ENCODE data around the gene PACSIN2. TPM values are rescaled to one million over a fixed set of nuclear protein-coding genes. Genes with fewer than 3 reads are reported as not detected.

Gene PACSIN2
- total RNA-seq, 1 experiment from 2014 or later: 70.5 TPM

DNA sequence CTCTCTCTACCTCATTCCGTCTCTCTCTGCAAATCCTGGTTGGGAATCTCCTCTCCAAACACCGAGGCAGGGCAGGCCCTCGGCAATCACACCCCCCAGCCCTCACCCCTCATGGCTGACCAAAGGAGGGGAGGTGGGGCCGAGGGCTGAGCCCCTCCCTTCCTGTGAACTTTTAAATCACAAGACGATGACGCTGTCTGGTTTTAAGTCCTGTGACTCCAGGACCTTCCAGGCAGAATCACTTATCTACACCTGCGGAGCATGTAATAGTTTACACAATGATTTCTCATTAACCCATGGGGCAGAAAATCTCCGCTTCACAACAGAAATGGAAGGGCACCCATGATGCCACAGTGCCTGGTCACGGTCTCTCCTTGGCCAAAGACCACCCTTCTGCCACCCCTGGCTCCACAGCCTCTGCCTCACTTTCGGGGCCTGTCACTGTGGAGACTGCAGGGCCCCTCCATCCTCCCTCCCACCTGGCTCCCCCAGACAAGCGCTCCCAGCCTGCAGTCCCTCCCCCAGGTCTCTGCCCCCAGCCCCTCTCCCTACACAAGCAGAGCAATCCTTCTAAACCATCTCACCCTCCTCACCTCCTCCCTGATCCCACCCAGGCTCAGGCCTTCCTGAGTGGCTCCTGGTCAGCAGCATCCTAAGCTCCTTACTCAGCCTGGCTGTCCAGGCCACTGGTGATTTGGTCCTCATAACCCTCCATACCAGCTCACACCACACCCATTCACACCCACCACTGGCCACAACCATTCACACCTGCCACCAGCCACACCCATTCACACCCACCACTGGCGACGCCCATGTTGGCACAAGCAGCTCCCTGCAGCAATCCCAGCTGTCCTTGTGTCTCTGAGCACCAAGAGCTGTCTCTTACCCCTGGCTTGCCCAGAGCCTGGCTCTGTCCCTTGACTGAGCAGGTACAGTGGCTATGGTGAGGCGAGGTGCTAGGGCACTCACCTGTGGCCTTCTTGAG is 127.1 kb downstream of the PACSIN2 start (continued):
- TF ChIP-seq, protein P1, sequence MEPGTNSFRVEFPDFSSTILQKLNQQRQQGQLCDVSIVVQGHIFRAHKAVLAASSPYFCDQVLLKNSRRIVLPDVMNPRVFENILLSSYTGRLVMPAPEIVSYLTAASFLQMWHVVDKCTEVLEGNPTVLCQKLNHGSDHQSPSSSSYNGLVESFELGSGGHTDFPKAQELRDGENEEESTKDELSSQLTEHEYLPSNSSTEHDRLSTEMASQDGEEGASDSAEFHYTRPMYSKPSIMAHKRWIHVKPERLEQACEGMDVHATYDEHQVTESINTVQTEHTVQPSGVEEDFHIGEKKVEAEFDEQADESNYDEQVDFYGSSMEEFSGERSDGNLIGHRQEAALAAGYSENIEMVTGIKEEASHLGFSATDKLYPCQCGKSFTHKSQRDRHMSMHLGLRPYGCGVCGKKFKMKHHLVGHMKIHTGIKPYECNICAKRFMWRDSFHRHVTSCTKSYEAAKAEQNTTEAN (CRISPR knock-in tag; IDR thresholded peaks at IDR 0.05): no peak
- TF ChIP-seq, protein P2, sequence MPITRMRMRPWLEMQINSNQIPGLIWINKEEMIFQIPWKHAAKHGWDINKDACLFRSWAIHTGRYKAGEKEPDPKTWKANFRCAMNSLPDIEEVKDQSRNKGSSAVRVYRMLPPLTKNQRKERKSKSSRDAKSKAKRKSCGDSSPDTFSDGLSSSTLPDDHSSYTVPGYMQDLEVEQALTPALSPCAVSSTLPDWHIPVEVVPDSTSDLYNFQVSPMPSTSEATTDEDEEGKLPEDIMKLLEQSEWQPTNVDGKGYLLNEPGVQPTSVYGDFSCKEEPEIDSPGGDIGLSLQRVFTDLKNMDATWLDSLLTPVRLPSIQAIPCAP (CRISPR knock-in tag; IDR thresholded peaks at IDR 0.05): no peak
- TF ChIP-seq EMX1 (CRISPR knock-in tag; IDR thresholded peaks at IDR 0.05): no peak
- TF ChIP-seq ZNF396 (CRISPR knock-in tag; IDR thresholded peaks at IDR 0.05; ENCODE audit: borderline replicate concordance): no peak
- TF ChIP-seq, protein P3, sequence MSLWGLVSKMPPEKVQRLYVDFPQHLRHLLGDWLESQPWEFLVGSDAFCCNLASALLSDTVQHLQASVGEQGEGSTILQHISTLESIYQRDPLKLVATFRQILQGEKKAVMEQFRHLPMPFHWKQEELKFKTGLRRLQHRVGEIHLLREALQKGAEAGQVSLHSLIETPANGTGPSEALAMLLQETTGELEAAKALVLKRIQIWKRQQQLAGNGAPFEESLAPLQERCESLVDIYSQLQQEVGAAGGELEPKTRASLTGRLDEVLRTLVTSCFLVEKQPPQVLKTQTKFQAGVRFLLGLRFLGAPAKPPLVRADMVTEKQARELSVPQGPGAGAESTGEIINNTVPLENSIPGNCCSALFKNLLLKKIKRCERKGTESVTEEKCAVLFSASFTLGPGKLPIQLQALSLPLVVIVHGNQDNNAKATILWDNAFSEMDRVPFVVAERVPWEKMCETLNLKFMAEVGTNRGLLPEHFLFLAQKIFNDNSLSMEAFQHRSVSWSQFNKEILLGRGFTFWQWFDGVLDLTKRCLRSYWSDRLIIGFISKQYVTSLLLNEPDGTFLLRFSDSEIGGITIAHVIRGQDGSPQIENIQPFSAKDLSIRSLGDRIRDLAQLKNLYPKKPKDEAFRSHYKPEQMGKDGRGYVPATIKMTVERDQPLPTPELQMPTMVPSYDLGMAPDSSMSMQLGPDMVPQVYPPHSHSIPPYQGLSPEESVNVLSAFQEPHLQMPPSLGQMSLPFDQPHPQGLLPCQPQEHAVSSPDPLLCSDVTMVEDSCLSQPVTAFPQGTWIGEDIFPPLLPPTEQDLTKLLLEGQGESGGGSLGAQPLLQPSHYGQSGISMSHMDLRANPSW (CRISPR knock-in tag; conservative IDR thresholded peaks at IDR 0.05; ENCODE audit: low read depth): no peak
- no peak for TF ChIP-seq KAT7 (CRISPR knock-in tag; IDR thresholded peaks at IDR 0.05; ENCODE audit: borderline replicate concordance)

DNA sequence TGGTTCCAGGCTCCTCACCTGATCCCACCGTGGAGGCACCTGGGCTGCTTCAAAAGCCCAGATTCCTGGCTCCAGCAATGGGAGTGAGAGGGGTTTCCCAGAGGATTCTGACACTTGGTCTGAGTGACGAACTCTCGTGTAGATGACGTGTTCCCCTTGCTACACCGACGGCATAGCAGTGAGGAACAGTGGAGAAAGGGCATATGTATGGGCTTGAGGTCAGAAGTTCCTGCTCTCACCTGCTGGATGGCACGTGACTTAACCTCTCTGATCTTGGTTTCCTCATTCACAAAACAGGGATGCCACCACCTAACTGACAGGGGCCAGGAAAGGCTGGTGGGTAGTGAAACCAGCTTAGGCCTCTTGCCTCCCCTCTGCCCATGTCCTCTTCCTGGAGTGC is 127.8 kb downstream of the PACSIN2 start:
- CTCF ChIA-PET: no interaction called here

More for the DNA sequence above, 127.8 kb downstream of the PACSIN2 start:
- POLR2A ChIA-PET: no interaction called here
- H3K27ac Mint-ChIP-seq: peak overlapping the region; percentile 12; the same call in 1 of the 2 replicates
- H3K36me3 Mint-ChIP-seq: peaks cover 47% of the 10 kb centered on the region
- no peaks in the 10 kb centered on the region for H3K9me3 Mint-ChIP-seq
- H3K27me3 Mint-ChIP-seq (ENCODE audit: low read depth): no peaks in the 10 kb centered on the region
- TF ChIP-seq, protein P2 (CRISPR knock-in tag; IDR thresholded peaks at IDR 0.05): no peak
- TF ChIP-seq, protein P4, sequence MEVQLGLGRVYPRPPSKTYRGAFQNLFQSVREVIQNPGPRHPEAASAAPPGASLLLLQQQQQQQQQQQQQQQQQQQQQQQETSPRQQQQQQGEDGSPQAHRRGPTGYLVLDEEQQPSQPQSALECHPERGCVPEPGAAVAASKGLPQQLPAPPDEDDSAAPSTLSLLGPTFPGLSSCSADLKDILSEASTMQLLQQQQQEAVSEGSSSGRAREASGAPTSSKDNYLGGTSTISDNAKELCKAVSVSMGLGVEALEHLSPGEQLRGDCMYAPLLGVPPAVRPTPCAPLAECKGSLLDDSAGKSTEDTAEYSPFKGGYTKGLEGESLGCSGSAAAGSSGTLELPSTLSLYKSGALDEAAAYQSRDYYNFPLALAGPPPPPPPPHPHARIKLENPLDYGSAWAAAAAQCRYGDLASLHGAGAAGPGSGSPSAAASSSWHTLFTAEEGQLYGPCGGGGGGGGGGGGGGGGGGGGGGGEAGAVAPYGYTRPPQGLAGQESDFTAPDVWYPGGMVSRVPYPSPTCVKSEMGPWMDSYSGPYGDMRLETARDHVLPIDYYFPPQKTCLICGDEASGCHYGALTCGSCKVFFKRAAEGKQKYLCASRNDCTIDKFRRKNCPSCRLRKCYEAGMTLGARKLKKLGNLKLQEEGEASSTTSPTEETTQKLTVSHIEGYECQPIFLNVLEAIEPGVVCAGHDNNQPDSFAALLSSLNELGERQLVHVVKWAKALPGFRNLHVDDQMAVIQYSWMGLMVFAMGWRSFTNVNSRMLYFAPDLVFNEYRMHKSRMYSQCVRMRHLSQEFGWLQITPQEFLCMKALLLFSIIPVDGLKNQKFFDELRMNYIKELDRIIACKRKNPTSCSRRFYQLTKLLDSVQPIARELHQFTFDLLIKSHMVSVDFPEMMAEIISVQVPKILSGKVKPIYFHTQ (CRISPR knock-in tag; IDR thresholded peaks at IDR 0.05): no peak
- no peak for TF ChIP-seq ESRRA (CRISPR knock-in tag; IDR thresholded peaks at IDR 0.05; ENCODE audit: borderline replicate concordance)
- TF ChIP-seq EMX1 (CRISPR knock-in tag; IDR thresholded peaks at IDR 0.05): no peak
- TF ChIP-seq, protein P5, sequence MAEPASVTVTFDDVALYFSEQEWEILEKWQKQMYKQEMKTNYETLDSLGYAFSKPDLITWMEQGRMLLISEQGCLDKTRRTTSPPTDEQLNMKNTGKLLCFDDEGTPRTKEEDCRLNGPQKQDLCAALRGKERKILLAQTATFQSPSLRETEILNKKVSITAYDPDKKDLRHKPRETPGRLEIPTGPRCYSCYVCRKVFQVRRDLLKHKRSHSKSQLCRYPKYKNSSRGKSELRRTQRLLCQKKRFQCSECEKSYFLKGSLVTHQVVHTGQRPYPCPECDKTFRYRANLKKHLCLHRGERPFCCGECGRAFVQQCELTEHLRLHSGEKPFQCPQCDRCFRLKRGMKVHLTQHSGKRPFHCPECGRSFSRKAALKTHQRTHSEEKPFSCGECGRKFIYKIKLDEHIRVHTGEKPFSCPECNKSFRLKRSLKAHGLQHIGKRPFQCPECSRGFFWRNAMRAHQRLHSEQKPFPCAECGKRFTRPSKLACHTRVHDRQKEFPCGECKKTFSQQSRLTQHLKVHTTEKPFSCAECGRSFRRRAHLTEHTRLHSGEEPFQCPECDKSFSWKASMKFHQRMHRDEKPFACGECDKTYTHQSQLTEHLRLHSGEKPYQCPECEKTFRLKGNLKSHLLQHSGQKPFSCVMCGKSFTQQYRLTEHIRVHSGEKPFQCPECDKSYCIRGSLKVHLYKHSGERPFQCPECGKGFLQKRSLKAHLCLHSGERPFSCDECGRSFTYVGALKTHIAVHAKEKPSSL (CRISPR knock-in tag; conservative IDR thresholded peaks at IDR 0.05): no peak
- TF ChIP-seq SMAD3 (CRISPR knock-in tag; IDR thresholded peaks at IDR 0.05; ENCODE audit: borderline replicate concordance): no peak
- TF ChIP-seq ZNF317 (CRISPR knock-in tag; IDR thresholded peaks at IDR 0.05; ENCODE audit: borderline replicate concordance, low read depth): no peak
- no peak for TF ChIP-seq ZNF671 (CRISPR knock-in tag; IDR thresholded peaks at IDR 0.05)
- TF ChIP-seq NFYB (CRISPR knock-in tag; conservative IDR thresholded peaks at IDR 0.05; ENCODE audit: low read depth): no peak
- no peak for TF ChIP-seq TEAD1 (CRISPR knock-in tag; IDR thresholded peaks at IDR 0.05)
- no peak for TF ChIP-seq FOXP1 (CRISPR knock-in tag; IDR thresholded peaks at IDR 0.05; ENCODE audit: borderline replicate concordance)
- TF ChIP-seq, protein P6, sequence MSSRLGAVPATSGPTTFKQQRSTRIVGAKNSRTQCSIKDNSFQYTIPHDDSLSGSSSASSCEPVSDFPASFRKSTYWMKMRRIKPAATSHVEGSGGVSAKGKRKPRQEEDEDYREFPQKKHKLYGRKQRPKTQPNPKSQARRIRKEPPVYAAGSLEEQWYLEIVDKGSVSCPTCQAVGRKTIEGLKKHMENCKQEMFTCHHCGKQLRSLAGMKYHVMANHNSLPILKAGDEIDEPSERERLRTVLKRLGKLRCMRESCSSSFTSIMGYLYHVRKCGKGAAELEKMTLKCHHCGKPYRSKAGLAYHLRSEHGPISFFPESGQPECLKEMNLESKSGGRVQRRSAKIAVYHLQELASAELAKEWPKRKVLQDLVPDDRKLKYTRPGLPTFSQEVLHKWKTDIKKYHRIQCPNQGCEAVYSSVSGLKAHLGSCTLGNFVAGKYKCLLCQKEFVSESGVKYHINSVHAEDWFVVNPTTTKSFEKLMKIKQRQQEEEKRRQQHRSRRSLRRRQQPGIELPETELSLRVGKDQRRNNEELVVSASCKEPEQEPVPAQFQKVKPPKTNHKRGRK (CRISPR knock-in tag; IDR thresholded peaks at IDR 0.05; ENCODE audit: borderline replicate concordance): no peak
- TF ChIP-seq ZNF396 (CRISPR knock-in tag; IDR thresholded peaks at IDR 0.05; ENCODE audit: borderline replicate concordance): no peak
- TF ChIP-seq GTF2I (CRISPR knock-in tag; conservative IDR thresholded peaks at IDR 0.05): no peak
- TF ChIP-seq ZNF219 (CRISPR knock-in tag; IDR thresholded peaks at IDR 0.05; ENCODE audit: borderline replicate concordance): no peak
- no peak for TF ChIP-seq ZNF138 (CRISPR knock-in tag; conservative IDR thresholded peaks at IDR 0.05)
- H3K4me3 Mint-ChIP-seq: no peak overlapping the region
- peaks cover 9% of the 10 kb centered on the region for H3K4me1 Mint-ChIP-seq
- DNase-seq (ENCODE audit: low spot score): no peak
- no peak for ATAC-seq
